GM06990 (cell line): ENCODE data around the gene SLIT1.
A peak's percentile ranks its signal among the peaks of the same experiment; 100 is the strongest.

Source experiments
- DNase-seq: peaks from one replicate; pipeline ENCODE4 v3.0.0-alpha.2; 2011; ENCODE audit not compliant: insufficient read length; ENCODE audit errors: extremely low read depth
- H3K27me3 ChIP-seq: replicated peaks from 2 replicates; pipeline ENCODE4 v1.6.0; 2011; ENCODE audit warnings: low read length; ENCODE audit not compliant: control insufficient read depth, insufficient read depth
- H3K36me3 ChIP-seq: 2 replicates; pipeline ENCODE4 v1.5.1; 2011; ENCODE audit warnings: low read length; ENCODE audit not compliant: control insufficient read depth, insufficient read depth
- H3K4me3 ChIP-seq: replicated peaks from 2 replicates; pipeline ENCODE4 v1.5.1; 2011; ENCODE audit warnings: low read depth, mild to moderate bottlenecking, control low read depth, low read length
- CTCF ChIP-seq: IDR thresholded peaks from 2 replicates; pipeline ENCODE4 v1.5.1; 2011; ENCODE audit warnings: low read length, control low read depth, mild to moderate bottlenecking, inconsistent platforms; ENCODE audit not compliant: insufficient read depth, poor library complexity, severe bottlenecking

SLIT1 gene

GRCh38 chr10:97185326-97186058 is at the start of gene SLIT1:
TSS of gene SLIT1 (minus strand) at chr10:97185959. CDS start at chr10:97185674, 285 bp downstream.
- H3K4me3 ChIP-seq: peak within 1 kb of the TSS; percentile 15

DNA sequence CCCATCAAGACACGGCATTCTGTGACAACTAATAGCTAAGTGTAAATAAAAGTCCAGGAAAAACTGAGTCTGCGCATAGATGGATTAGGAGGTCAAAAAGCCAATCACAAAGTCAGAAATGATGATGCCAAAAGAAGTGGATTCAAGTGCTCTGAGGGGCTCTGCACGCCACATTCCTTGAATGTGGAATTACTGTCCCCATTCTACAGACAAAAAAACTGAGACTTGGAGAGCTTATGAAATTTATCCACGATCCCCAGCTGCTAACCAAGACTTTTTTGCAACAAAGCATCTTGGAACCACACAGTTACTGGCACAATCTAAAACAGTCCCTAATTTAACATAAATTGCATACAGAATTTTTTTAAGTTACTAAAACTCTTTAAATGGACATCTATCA is 49.6 kb upstream of the SLIT1 start:
- TF ChIP-seq CTCF: no peak
- DNase-seq: no peak
- Histone ChIP-seq H3K27me3 (no peaks in the 10 kb centered on the region), H3K4me3 (no peak overlapping the region), H3K36me3 (no peaks in the 10 kb centered on the region)

More at GRCh38 chr10:97185326-97186058, at the start of gene SLIT1:
- TF ChIP-seq CTCF: no peak
- Histone ChIP-seq H3K27me3 (no peaks in the 10 kb centered on the region; the same call in none of the 2 replicates), H3K36me3 (no peaks in the 10 kb centered on the region)
- DNase-seq: peak; percentile 30

GRCh38 chr10:97234400-97234799 is 48.6 kb upstream of the SLIT1 start:
- no peak for DNase-seq
- no peak overlapping the region for H3K4me3 ChIP-seq
- no peaks in the 10 kb centered on the region for H3K36me3 ChIP-seq
- peak; percentile 54 for TF ChIP-seq CTCF
- no peaks in the 10 kb centered on the region for H3K27me3 ChIP-seq

DNA sequence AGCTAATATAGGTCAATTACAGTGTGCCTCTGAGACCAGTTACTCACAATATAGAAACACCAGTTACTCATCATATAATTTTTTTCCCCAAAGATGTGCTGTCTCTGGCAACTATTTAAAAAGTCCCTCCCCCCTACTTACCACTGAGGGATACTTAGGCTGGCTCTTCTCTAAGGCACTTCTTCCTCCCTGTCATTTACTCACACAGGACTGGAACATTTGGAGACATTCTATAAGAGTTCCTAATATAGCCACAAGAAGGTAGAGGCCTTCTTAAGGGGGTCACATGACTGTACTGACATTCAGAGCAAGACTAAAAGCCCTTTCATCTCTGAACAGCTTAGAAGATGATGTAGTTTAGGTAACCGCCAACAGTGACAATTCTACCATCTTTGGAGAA is 44.4 kb upstream of the SLIT1 start:
- Histone ChIP-seq H3K27me3 (no peaks in the 10 kb centered on the region), H3K4me3 (no peak overlapping the region), H3K36me3 (peaks cover 1% of the 10 kb centered on the region; the same call in 1 of the 2 replicates)
- no peak for DNase-seq
- TF ChIP-seq CTCF: no peak

DNA sequence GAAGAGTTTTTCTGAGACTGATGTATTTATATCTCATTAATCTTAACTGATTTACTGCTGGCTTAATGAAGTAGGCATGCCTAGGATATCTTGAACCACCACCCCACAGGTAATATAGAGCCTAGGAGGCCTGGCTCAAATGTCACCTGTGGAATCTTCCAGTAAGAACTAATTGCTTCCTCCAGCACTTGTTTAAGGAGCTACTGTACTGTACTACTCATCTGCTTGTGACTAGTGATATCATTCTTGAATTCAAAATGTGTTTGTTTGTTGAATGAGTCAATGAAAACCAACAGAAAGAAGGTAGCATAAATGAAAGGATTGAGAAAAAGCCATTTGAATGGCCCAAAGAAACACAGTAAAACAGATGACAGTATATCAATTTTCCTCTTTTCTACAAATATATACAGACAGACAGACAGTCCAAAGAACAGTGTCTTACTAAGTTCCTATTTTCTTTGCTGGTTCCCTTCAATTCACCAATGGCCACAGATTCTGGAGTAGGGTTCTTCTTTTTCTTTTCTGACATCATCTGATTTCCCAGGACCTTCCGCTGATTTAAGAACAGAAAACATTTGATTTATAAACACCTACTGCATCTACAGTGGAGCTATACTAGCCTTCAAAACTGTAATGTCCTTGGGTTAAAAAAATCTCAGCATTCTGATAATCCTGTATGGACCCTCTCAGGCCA is 43.7 kb upstream of the SLIT1 start:
- no peak for TF ChIP-seq CTCF
- H3K36me3 ChIP-seq: peaks cover 4% of the 10 kb centered on the region
- no peaks in the 10 kb centered on the region for H3K27me3 ChIP-seq
- no peak overlapping the region for H3K4me3 ChIP-seq
- no peak for DNase-seq
